Common myeloid progenitor, CD34-positive (primary cell): ENCODE measurements around the gene MUCL1.

Experiments used
- CTCF ChIA-PET: fragments of 350-600 bp; sonication (Branson Sonifier 250); formaldehyde crosslinking; loops from one replicate; lab custom pipeline; 2021; ENCODE audit warnings: antibody characterized with exemption; lab: Charles Lee
- POLR2A ChIA-PET: fragments of 350-600 bp; sonication (Branson Sonifier 250); formaldehyde crosslinking; loops from one replicate; lab custom pipeline; 2021; ENCODE audit warnings: antibody characterized with exemption; lab: Charles Lee
- DNase-seq, 3 donors: peaks; one replicate each; pipeline versions ENCODE4 v3.0.0 to v3.0.0-alpha.2; 2013
- H3K27ac ChIP-seq, 2 experiments: 1 replicate in 1 of 2; 2 replicates in 1 of 2; pipeline ENCODE4 v1.7.0; 2013; ENCODE audit warnings: inconsistent platforms in 2 of 2, low read length in 2 of 2, mild to moderate bottlenecking in 2 of 2, low read depth in 1 of 2, moderate library complexity in 1 of 2; ENCODE audit not compliant: severe bottlenecking in 2 of 2, insufficient read depth in 1 of 2, poor library complexity in 1 of 2
- H3K27me3 ChIP-seq, 5 experiments: replicated peaks in 2 of 5; 1 replicate in 3 of 5; 2 replicates in 2 of 5; pipeline versions ENCODE4 v1.6.1 to v1.7.0; 2013; ENCODE audit warnings: low read length in 4 of 5, mild to moderate bottlenecking in 2 of 5, moderate library complexity in 2 of 5, inconsistent platforms in 1 of 5; ENCODE audit not compliant: insufficient read depth in 5 of 5, control insufficient read depth in 4 of 5
- H3K36me3 ChIP-seq, 4 experiments: 1 replicate in 2 of 4; 2 replicates in 2 of 4; pipeline versions ENCODE4 v1.6.1 to v1.7.0; 2013; ENCODE audit warnings: low read length in 3 of 4, control low read depth in 1 of 4, mild to moderate bottlenecking in 1 of 4; ENCODE audit not compliant: control insufficient read depth in 4 of 4, insufficient read depth in 4 of 4
- H3K4me1 ChIP-seq, 4 experiments: 1 replicate in 3 of 4; 2 replicates in 1 of 4; pipeline versions ENCODE4 v1.6.1 to v1.7.1; 2013; ENCODE audit warnings: low read length in 3 of 4, mild to moderate bottlenecking in 3 of 4, control low read depth in 1 of 4, inconsistent platforms in 1 of 4, moderate library complexity in 1 of 4; ENCODE audit not compliant: control insufficient read depth in 4 of 4, insufficient read depth in 4 of 4; ENCODE audit errors: control extremely low read depth in 1 of 4
- H3K4me3 ChIP-seq, 7 experiments: 1 replicate in 4 of 7; 2 replicates in 3 of 7; pipeline versions ENCODE4 v1.5.1 to v1.7.0; 2013; ENCODE audit warnings: mild to moderate bottlenecking in 7 of 7, low read length in 6 of 7, moderate library complexity in 6 of 7, inconsistent platforms in 2 of 7, low read depth in 2 of 7, control low read depth in 1 of 7; ENCODE audit not compliant: insufficient read depth in 4 of 7, control insufficient read depth in 1 of 7; ENCODE audit errors: extremely low read depth in 1 of 7
- H3K9me3 ChIP-seq, 5 experiments: 1 replicate in 4 of 5; 2 replicates in 1 of 5; pipeline versions ENCODE4 v1.6.1 to v1.7.1; 2013; ENCODE audit warnings: low read length in 4 of 5, mild to moderate bottlenecking in 2 of 5, inconsistent platforms in 1 of 5, low read depth in 1 of 5, moderate library complexity in 1 of 5; ENCODE audit not compliant: control insufficient read depth in 4 of 5, insufficient read depth in 2 of 5; ENCODE audit errors: control extremely low read depth in 1 of 5
- WGBS: methylation state at CpG from one replicate; pipeline ENCODE4 v1.1.5; 2013; ENCODE audit not compliant: insufficient coverage; 5-methylcytosine and 5-hydroxymethylcytosine counted together

Gene MUCL1

DNA sequence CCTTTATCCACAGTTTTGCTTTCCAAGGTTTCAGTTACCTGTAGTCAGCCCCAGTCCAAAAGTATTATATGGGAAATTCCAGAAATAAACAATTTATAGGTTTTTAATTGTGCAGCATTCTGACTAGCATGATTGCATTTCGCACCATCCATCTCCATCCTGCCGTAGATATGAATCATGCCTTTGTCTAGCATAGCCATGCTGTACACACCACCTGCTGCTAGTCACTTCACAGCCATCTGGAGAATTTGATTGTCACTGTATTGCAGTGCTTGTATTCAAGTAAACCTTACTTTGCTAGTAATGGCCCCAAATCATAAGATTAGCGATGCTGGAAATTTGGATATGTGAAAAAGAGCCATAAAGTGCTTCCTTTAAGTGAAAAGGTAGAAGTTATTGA is 36.0 kb downstream of the MUCL1 start:
- 100% methylated on average over 3 of the region's 3 CpGs for WGBS
- H3K4me1 ChIP-seq = no peaks in the 10 kb centered on the region
- no peak overlapping the region for H3K4me3 ChIP-seq
- POLR2A ChIA-PET = no interaction called here
- H3K36me3 ChIP-seq = no peaks in the 10 kb centered on the region
- peaks cover 0 to 3% (median 0%) of the 10 kb centered on the region in 5 experiments for H3K9me3 ChIP-seq
- H3K27me3 ChIP-seq = no peaks in the 10 kb centered on the region
- CTCF ChIA-PET = no interaction called here
- DNase-seq = no peak
- H3K27ac ChIP-seq = no peak overlapping the region

DNA sequence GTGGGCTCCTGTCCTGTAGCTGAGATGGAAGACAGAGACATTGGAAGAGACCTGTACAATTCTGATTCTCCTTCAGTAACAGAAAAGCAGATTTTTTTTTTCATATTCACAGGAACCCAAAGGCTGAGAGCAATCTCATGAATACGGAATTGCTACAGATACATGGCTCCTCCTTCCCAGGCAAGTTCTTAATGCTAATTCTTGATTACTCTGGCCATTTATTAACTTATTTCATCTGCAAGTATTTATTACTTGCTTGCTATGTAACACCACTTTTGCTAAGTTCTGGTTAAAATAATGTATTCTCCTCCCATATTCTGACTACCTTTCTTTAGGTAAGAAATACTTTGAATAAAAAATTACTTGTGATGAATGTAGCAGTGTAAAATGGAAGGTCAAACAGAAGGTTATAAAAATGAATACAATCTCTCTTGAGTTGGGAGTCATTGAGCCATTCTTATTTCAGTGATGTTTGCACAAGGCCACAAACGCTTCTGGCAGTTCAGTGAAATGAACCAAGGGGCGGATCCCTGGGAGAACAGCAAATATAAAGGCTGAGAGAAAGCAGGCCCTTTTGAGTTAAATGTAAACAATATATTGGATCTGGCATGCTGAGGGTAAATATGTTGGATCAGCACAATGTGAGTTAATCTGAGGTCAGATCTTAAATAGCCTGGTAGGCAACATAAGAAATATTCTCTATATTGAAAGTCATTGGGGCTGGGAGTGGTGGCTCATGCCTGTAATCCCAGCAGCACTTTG is 37.6 kb downstream of the MUCL1 start:
- no peak overlapping the region for H3K27ac ChIP-seq
- no peak for DNase-seq
- no peaks in the 10 kb centered on the region for H3K27me3 ChIP-seq
- 95% methylated on average over 2 of the region's 3 CpGs for WGBS
- H3K4me3 ChIP-seq = no peak overlapping the region
- POLR2A ChIA-PET = no interaction called here
- H3K9me3 ChIP-seq = peaks cover 0 to 3% (median 0%) of the 10 kb centered on the region in 5 experiments
- CTCF ChIA-PET = no interaction called here
- no peaks in the 10 kb centered on the region for H3K36me3 ChIP-seq
- H3K4me1 ChIP-seq = no peaks in the 10 kb centered on the region
